IPS-15b (cell line): ENCODE results near the gene OR2F2.

Source experiments
- H3K27me3 ChIP-seq: one replicate; pipeline ENCODE4 v1.6.1; 2013; ENCODE audit warnings: low read length; ENCODE audit not compliant: control insufficient read depth, insufficient read depth
- H3K36me3 ChIP-seq: one replicate; pipeline ENCODE4 v1.6.1; 2013; ENCODE audit warnings: low read length; ENCODE audit not compliant: control insufficient read depth, insufficient read depth
- H3K4me1 ChIP-seq: one replicate; pipeline ENCODE4 v1.6.1; 2013; ENCODE audit warnings: mild to moderate bottlenecking, low read length; ENCODE audit not compliant: control insufficient read depth, insufficient read depth
- H3K4me3 ChIP-seq: one replicate; pipeline ENCODE4 v1.5.1; 2013; ENCODE audit warnings: low read depth, low read length
- H3K9ac ChIP-seq: one replicate; pipeline ENCODE4 v1.6.1; 2013; ENCODE audit warnings: low read depth, mild to moderate bottlenecking, low read length
- H3K9me3 ChIP-seq: one replicate; pipeline ENCODE4 v1.6.1; 2013; ENCODE audit warnings: mild to moderate bottlenecking, low read length; ENCODE audit not compliant: control insufficient read depth, insufficient read depth

The OR2F2 gene

GRCh38 chr7:143934526-143935325 lies at the start of gene OR2F2:
OR2F2 (plus strand) TSS chr7:143935233; CDS start chr7:143935233, 0 bp downstream.
- H3K4me1 ChIP-seq = no peaks in the 10 kb centered on the region
- no peaks in the 10 kb centered on the region for H3K36me3 ChIP-seq
- H3K9ac ChIP-seq = no peak within 1 kb of the TSS
- H3K27me3 ChIP-seq = no peaks in the 10 kb centered on the region
- no peaks in the 10 kb centered on the region for H3K9me3 ChIP-seq
- H3K4me3 ChIP-seq = no peak within 1 kb of the TSS

- Histone ChIP-seq H3K27me3 (peaks cover 9% of the 10 kb centered on the region), H3K36me3 (no peaks in the 10 kb centered on the region), H3K4me3 (no peak overlapping the region), H3K9me3 (no peaks in the 10 kb centered on the region), H3K4me1 (peaks cover 8% of the 10 kb centered on the region), H3K9ac (no peak overlapping the region)
Measured at GRCh38 chr7:143885951-143886350, 49.1 kb upstream of the OR2F2 start.

GRCh38 chr7:143886826-143887477 lies 48.1 kb upstream of the OR2F2 start:
- H3K9ac ChIP-seq = no peak overlapping the region
- peaks cover 5% of the 10 kb centered on the region for H3K4me1 ChIP-seq
- H3K4me3 ChIP-seq = no peak overlapping the region
- H3K27me3 ChIP-seq = peaks cover 9% of the 10 kb centered on the region
- no peaks in the 10 kb centered on the region for H3K36me3 ChIP-seq
- no peaks in the 10 kb centered on the region for H3K9me3 ChIP-seq

- no peaks in the 10 kb centered on the region for H3K36me3 ChIP-seq
- peaks cover 4% of the 10 kb centered on the region for H3K27me3 ChIP-seq
- no peak overlapping the region for H3K9ac ChIP-seq
- no peak overlapping the region for H3K4me3 ChIP-seq
- H3K4me1 ChIP-seq = peaks cover 2% of the 10 kb centered on the region
- H3K9me3 ChIP-seq = no peaks in the 10 kb centered on the region
Measured at GRCh38 chr7:143889068-143889467, 46.0 kb upstream of the OR2F2 start.

- H3K4me3 ChIP-seq = no peak overlapping the region
- no peaks in the 10 kb centered on the region for H3K36me3 ChIP-seq
- H3K9me3 ChIP-seq = no peaks in the 10 kb centered on the region
- no peak overlapping the region for H3K9ac ChIP-seq
- H3K4me1 ChIP-seq = peaks cover 2% of the 10 kb centered on the region
- H3K27me3 ChIP-seq = no peaks in the 10 kb centered on the region
Measured at GRCh38 chr7:143890558-143890957, 44.5 kb upstream of the OR2F2 start.

GRCh38 chr7:143891457-143891856 lies 43.6 kb upstream of the OR2F2 start:
- Histone ChIP-seq H3K27me3 (no peaks in the 10 kb centered on the region), H3K4me3 (no peak overlapping the region), H3K9ac (no peak overlapping the region), H3K36me3 (no peaks in the 10 kb centered on the region), H3K9me3 (no peaks in the 10 kb centered on the region), H3K4me1 (peaks cover 2% of the 10 kb centered on the region)

GRCh38 chr7:143892527-143893300 lies 42.3 kb upstream of the OR2F2 start:
- H3K27me3 ChIP-seq = no peaks in the 10 kb centered on the region
- no peak overlapping the region for H3K4me3 ChIP-seq
- no peak overlapping the region for H3K9ac ChIP-seq
- H3K9me3 ChIP-seq = no peaks in the 10 kb centered on the region
- H3K36me3 ChIP-seq = no peaks in the 10 kb centered on the region
- H3K4me1 ChIP-seq = no peaks in the 10 kb centered on the region

GRCh38 chr7:143896667-143897066 lies 38.4 kb upstream of the OR2F2 start:
- Histone ChIP-seq H3K27me3 (no peaks in the 10 kb centered on the region), H3K9me3 (no peaks in the 10 kb centered on the region), H3K4me1 (peaks cover 16% of the 10 kb centered on the region), H3K36me3 (no peaks in the 10 kb centered on the region), H3K4me3 (no peak overlapping the region), H3K9ac (no peak overlapping the region)

- Histone ChIP-seq H3K9me3 (no peaks in the 10 kb centered on the region), H3K4me1 (peaks cover 18% of the 10 kb centered on the region), H3K27me3 (no peaks in the 10 kb centered on the region), H3K9ac (no peak overlapping the region), H3K4me3 (no peak overlapping the region), H3K36me3 (no peaks in the 10 kb centered on the region)
Measured at GRCh38 chr7:143898810-143899209, 36.2 kb upstream of the OR2F2 start.

GRCh38 chr7:143900230-143900766 lies 34.7 kb upstream of the OR2F2 start:
- H3K4me3 ChIP-seq = peak overlapping the region; percentile 93
- no peak overlapping the region for H3K9ac ChIP-seq
- no peaks in the 10 kb centered on the region for H3K36me3 ChIP-seq
- H3K27me3 ChIP-seq = peaks cover 3% of the 10 kb centered on the region
- H3K9me3 ChIP-seq = no peaks in the 10 kb centered on the region
- peaks cover 24% of the 10 kb centered on the region for H3K4me1 ChIP-seq

- Histone ChIP-seq H3K36me3 (no peaks in the 10 kb centered on the region), H3K9me3 (no peaks in the 10 kb centered on the region), H3K9ac (peak overlapping the region; percentile 87), H3K4me3 (peak overlapping the region; percentile 93), H3K27me3 (peaks cover 3% of the 10 kb centered on the region), H3K4me1 (peaks cover 33% of the 10 kb centered on the region)
Measured at GRCh38 chr7:143901332-143901667, 33.7 kb upstream of the OR2F2 start.
